ENCODE data around the gene STS.

The STS gene

DNA sequence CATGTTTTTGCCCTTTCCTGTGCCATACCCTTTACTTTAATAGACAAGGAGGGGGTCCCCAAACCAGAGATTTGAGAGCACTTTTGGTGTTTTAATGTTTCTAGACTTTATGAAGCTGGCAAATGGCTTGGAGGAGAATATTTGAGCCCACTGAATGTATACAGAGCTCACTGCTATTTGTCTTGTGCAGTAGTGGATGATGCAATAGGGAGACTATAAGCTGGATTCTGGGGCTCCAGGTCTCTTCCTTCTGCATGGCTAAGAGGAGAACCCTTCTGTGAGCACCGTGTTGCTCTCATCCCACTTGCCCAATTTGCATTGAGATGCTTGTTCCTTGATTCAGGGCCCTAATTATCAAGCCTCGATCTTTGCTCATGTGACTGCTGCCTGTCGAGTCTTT lies 9.4 kb downstream of the STS start:
- peaks cover 42% of the 10 kb centered on the region for H3K4me1 ChIP-seq (ENCODE audit: insufficient read depth, low read length)
- H2AFZ ChIP-seq (ENCODE audit: low read depth, low read length), result no peak overlapping the region
- no peak for TF ChIP-seq EZH2 (IDR thresholded peaks at IDR 0.05; ENCODE audit: borderline replicate concordance, low read depth, low read length, severe bottlenecking)
- TF ChIP-seq, protein P1, sequence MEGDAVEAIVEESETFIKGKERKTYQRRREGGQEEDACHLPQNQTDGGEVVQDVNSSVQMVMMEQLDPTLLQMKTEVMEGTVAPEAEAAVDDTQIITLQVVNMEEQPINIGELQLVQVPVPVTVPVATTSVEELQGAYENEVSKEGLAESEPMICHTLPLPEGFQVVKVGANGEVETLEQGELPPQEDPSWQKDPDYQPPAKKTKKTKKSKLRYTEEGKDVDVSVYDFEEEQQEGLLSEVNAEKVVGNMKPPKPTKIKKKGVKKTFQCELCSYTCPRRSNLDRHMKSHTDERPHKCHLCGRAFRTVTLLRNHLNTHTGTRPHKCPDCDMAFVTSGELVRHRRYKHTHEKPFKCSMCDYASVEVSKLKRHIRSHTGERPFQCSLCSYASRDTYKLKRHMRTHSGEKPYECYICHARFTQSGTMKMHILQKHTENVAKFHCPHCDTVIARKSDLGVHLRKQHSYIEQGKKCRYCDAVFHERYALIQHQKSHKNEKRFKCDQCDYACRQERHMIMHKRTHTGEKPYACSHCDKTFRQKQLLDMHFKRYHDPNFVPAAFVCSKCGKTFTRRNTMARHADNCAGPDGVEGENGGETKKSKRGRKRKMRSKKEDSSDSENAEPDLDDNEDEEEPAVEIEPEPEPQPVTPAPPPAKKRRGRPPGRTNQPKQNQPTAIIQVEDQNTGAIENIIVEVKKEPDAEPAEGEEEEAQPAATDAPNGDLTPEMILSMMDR (IDR thresholded peaks at IDR 0.05; ENCODE audit: borderline replicate concordance, extremely low read depth, low read length, poor library complexity, severe bottlenecking), result no peak
- no peak for ATAC-seq (ENCODE audit: insufficient read depth, low read depth)
- no peak overlapping the region for H3K4me3 ChIP-seq (ENCODE audit: low read depth in 1 of 2, low read length in 2 of 2)
- 0 out of 2 replicates have a peak, but pooled peaks cover 4% of the 10 kb centered on the region for H3K36me3 ChIP-seq (ENCODE audit: insufficient read depth, low read length)
- DNase-seq, result no peak
- H3K27ac ChIP-seq (ENCODE audit: low read length), result no peak overlapping the region
- H3K9me3 ChIP-seq (ENCODE audit: insufficient read depth, low read length, severe bottlenecking), result no peaks in the 10 kb centered on the region
- H3K9ac ChIP-seq (ENCODE audit: low read depth, low read length), result no peak overlapping the region
- H4K20me1 ChIP-seq (ENCODE audit: insufficient read depth, low read length), result no peaks in the 10 kb centered on the region
- no peak overlapping the region for H3K4me2 ChIP-seq (ENCODE audit: insufficient read depth, low read length)
- H3K27me3 ChIP-seq (ENCODE audit: insufficient read depth, low read length, poor library complexity), result no peaks in the 10 kb centered on the region
- peaks cover 24% of the 10 kb centered on the region for H3K79me2 ChIP-seq (ENCODE audit: insufficient read depth, low read length)

DNA sequence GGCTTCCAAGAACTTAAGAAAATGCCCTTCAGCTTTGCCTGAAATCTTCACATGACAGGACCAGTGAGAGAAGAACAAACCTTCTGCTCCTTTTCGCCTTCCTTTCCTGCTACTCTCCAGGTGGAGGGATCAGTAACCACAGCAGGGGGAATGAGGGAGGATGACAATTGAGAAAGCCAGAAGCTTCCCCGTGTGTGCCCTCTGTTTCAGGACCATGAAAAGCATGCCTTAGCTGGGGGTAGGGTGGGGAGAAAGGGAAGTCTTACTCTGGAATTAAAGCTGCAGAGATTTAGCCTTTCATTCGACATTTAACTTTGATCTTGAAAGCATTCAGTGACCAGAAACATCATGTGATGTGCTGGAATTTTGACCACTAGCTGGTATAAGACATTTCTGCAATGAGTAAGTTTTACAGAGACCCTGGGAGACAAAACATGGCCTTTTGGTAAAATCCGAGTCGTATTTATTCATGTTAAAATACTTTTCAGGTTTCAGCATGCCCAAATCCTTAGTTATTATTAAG lies 11.0 kb downstream of the STS start:
- no peak overlapping the region for H3K4me3 ChIP-seq (ENCODE audit: low read depth in 1 of 2, low read length in 2 of 2)
- no peak overlapping the region for H3K4me2 ChIP-seq (ENCODE audit: insufficient read depth, low read length)
- TF ChIP-seq EZH2 (IDR thresholded peaks at IDR 0.05; ENCODE audit: borderline replicate concordance, low read depth, low read length, severe bottlenecking), result no peak
- TF ChIP-seq, protein P1 (IDR thresholded peaks at IDR 0.05; ENCODE audit: borderline replicate concordance, extremely low read depth, low read length, poor library complexity, severe bottlenecking), result no peak

DNA sequence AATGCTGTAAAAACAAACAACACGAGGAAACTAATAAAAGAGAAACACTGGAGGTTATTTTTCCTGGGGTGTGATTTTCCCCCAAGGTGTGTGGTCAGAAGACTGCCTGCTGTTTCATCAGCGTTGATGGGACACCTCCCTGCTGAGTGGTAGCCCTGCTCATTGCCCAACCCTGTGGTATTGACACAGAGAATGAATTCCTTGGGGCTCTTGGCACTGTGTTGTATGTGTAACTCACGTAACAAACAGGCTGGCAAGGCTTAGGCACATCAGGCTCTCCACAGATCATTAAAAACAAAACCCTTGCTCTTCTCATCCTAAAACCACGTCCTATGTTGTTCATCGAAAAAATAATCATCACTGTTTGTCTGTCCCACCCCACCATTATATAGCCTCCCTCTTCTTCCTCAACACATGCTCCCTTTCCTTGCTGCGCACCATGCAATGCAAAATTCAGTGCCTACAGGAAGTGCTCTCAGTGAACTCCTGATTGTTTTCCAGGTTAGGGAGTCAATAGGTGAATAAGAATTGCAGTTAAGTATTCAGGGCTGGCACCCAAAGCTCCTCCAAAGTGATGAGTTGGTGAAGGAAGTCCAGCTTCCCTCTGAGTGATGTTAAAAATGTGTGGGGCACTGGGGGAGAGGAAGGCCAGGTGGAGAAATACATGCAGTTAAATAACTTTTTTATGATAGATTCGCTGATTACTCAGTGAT lies 11.8 kb downstream of the STS start:
- H2AFZ ChIP-seq (ENCODE audit: low read depth, low read length), result no peak overlapping the region
- no peak overlapping the region for H3K9ac ChIP-seq (ENCODE audit: low read depth, low read length)
- H3K4me1 ChIP-seq (ENCODE audit: insufficient read depth, low read length), result peaks cover 20% of the 10 kb centered on the region
- no peak overlapping the region for H3K4me3 ChIP-seq (ENCODE audit: low read depth in 1 of 2, low read length in 2 of 2)
- no peak for TF ChIP-seq EZH2 (IDR thresholded peaks at IDR 0.05; ENCODE audit: borderline replicate concordance, low read depth, low read length, severe bottlenecking)
- TF ChIP-seq, protein P1 (IDR thresholded peaks at IDR 0.05; ENCODE audit: borderline replicate concordance, extremely low read depth, low read length, poor library complexity, severe bottlenecking), result no peak
- H3K9me3 ChIP-seq (ENCODE audit: insufficient read depth, low read length, severe bottlenecking), result no peaks in the 10 kb centered on the region
- DNase-seq (no peak), ATAC-seq (ENCODE audit: insufficient read depth, low read depth) (peak; percentile 53; the same call in 2 of the 3 replicates)
- H3K27me3 ChIP-seq (ENCODE audit: insufficient read depth, low read length, poor library complexity), result no peaks in the 10 kb centered on the region
- H3K27ac ChIP-seq (ENCODE audit: low read length), result peak overlapping the region; percentile 44
- no peak overlapping the region for H3K4me2 ChIP-seq (ENCODE audit: insufficient read depth, low read length)
- peaks cover 12% of the 10 kb centered on the region; the same call in 1 of the 2 replicates for H3K79me2 ChIP-seq (ENCODE audit: insufficient read depth, low read length)
- no peaks in the 10 kb centered on the region for H4K20me1 ChIP-seq (ENCODE audit: insufficient read depth, low read length)
- H3K36me3 ChIP-seq (ENCODE audit: insufficient read depth, low read length), result 0 out of 2 replicates have a peak, but pooled peaks cover 5% of the 10 kb centered on the region

More for the DNA sequence above, 11.0 kb downstream of the STS start:
- Histone ChIP-seq H3K27me3 (ENCODE audit: insufficient read depth, low read length, poor library complexity) (no peaks in the 10 kb centered on the region), H3K79me2 (ENCODE audit: insufficient read depth, low read length) (peaks cover 13% of the 10 kb centered on the region; the same call in 1 of the 2 replicates), H3K9me3 (ENCODE audit: insufficient read depth, low read length, severe bottlenecking) (no peaks in the 10 kb centered on the region), H4K20me1 (ENCODE audit: insufficient read depth, low read length) (no peaks in the 10 kb centered on the region), H3K36me3 (ENCODE audit: insufficient read depth, low read length) (0 out of 2 replicates have a peak, but pooled peaks cover 8% of the 10 kb centered on the region), H3K27ac (ENCODE audit: low read length) (peak overlapping the region; percentile 36; the same call in 1 of the 2 replicates), H3K9ac (ENCODE audit: low read depth, low read length) (no peak overlapping the region), H3K4me1 (ENCODE audit: insufficient read depth, low read length) (peaks cover 28% of the 10 kb centered on the region), H2AFZ (ENCODE audit: low read depth, low read length) (no peak overlapping the region)
- ATAC-seq (ENCODE audit: insufficient read depth, low read depth) (no peak), DNase-seq (no peak)

Measured in DND-41 (cell line).